Measurements from ENCODE around the gene BICD1.
"Not testable (repeated sequence)": the region's sequence is repeated elsewhere in the genome, so short reads cannot be mapped to it uniquely, and the experiment has no call there.

BICD1 gene

DNA sequence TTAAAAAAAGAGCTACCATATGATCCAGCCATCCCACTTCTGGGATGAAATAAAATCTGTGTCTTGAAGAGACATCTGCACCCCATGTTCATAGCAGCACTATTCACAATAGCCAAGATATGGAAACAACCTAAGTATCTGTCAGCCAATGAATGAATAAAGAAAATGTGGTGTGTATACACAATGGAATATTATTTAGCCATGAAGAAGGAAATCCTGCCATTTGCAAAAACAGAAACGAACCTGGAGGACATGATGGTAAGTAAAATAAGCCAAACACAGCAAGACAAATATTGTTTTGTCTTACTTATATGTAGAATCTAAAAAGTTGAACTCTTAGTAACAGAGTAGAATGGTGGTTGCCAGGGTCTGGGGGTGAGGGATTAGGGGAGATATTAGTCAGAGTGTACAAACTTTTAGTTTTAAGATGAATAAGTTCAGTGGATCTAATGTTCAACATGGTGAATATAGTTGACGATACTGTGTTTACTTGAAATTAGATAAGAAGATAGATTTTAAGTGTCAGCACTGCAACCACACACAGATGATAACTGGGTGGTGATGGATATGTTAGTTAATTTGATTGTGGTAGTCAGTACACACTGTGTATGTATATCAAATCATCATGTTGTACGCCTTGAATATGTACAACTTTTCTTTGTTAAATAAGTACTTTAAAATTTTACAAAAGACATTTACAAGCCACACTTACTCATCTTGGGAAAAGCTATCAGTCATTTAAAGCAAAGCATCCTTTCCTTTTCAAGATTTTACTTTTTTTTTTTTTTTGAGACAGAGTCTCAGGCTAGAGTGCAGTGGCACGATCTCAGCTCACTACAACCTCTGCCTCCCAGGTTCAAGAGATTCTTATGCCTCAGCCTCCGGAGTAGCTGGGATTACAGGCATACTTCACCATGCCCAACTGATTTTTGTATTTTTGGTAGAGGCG lies 89.9 kb downstream of the BICD1 start:
- DNase-seq = no peak

DNA sequence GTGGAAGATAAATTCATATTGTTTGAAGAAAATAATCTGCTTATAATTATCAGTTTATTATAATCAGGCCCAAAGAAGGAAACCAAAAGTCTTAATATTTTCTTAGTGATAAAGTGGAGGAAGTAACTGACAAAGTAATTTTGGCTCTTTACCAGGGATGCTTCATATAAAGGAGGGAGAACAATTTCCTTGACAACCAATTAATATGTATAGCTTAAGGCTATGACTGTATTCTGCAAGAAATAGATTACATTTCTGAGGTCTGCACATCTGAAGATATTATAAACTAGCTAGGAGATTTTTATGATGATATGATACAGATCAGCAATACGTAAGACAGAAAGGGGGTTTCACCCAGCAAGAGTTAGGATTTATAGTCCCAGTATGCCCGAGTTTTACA lies 90.8 kb downstream of the BICD1 start:
- no peak for DNase-seq

GRCh38 chr12:32198555-32198954 lies 91.9 kb downstream of the BICD1 start:
- DNase-seq = no peak

GRCh38 chr12:32201096-32201495 lies 94.4 kb downstream of the BICD1 start:
- no peak for DNase-seq

DNA sequence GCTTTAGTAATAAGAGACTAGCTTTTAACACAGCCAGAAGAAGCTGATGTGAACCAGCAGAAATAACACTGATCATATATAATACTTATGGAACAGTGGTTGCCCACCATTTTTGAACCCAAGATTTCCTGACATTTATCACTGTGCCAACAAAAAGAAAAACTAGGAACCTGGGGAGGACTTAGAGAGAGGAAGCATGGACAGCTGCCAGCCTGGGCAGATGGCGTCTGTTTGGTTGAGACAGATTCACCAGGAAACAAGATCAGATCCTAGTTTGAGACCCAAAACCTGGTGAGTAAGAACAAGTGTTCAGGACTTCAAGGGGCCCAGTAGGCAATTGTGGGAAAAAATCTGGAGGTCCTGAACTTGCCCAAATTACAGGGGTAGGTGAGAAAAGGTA lies 95.3 kb downstream of the BICD1 start:
- no peak for DNase-seq

DNA sequence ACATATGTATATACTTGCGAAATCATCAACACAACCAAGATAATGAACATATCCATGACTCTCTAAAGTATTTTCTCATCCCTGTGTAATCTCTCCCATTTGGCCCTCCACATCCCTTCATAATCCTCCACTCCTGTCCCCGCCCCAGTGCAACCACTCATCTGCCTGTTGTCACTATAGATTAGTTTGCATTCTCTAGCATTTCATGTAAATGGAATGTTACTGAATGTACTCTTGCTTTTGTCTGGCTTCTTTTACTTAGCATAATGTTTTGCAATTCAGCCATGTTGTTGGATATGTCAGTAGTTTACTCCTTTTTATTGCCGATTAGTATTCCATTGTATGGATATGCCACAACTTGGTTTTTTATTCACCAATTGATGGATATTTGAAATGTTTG lies 99.1 kb downstream of the BICD1 start:
- no peak for DNase-seq

DNA sequence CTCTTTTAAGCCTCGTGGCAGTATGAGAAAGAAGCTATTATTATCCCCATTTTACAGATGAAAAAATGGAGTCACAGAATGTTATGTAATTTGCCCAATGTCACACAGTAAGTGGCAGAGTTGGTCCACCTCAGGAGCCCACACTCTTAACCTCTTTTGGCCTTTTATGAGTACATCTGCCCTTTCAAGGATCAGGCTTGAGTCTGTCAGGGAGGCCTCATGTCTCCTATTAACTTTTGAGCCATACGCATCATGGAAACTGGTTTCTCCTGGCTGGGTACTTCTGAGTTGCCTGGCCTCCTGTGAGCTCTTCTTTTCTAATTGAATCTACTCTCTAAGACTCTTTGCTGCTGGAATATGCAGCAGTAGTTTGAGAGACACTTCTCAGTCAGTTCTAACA lies 101.7 kb downstream of the BICD1 start:
- DNase-seq = no peak

DNA sequence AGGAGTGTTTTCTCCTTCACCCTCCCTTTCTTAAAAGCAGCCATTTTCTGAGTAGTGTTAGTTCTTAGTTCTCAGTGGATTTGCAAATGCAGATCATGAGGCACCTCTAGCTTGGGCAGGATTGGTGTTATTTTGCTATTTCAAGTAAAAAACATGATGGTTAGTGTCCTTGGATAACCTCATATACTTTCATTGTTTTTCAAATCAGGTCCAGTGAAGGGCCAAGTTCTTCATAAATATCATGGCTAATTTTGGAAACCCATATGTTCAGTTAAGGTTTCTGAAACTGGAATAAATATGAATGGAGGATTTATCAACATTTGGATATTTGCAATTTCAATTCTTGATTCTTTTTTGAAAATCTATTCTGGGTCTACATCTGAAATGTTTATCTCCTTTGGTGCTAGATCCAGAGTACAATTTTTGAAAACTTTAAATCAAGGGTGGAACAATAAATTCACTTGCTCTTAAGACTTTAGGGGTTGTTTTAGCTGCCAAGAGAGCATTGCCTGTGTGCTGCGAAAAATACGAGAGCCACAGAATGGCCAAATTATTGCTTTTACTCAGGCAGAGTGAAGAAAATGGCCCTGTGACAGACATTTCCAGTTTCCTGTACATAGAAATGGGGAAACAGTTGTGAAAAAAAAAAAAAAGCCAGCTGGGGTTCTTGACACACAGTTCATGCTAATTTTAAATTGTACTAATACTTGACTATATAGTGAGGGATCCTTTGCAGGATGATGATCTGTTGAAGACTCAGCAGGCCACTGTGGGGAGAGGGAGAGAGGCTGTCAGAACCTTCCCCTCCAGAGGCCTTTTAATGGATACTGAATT lies 104.6 kb downstream of the BICD1 start:
- DNase-seq = no peak

DNA sequence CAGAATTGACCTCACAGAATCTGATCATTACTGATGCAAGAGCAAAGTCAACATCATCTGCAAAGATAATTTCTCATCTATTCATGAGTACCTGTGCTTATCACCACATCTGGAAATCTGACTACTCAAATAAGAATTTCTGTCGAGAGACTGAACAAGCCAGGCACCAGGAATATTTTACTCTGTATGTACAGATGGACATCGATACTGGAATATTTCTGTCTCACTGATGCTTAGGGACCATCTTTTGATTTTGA lies 105.2 kb downstream of the BICD1 start:
- DNase-seq = no peak

DNA sequence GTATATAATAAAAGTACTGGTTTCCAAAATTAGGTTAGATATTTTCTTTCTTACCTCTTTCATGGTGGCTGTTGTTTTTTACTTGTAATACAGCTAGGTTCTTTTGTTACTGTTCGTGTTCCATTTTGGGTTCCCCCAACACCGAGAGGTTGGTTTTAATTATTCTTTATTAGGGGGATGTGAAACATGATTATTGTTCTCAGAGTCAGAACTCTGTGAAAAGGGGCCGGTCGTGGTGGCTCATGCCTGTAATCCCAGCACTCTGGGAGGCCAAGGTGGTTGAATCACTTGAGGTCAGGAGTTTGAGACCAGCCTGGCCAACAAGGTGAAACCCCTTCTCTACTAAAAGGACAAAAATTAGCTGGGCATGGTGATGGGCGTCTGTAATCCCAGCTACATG lies 108.1 kb downstream of the BICD1 start:
- DNase-seq = no peak

GRCh38 chr12:32217354-32218310 lies 111.0 kb downstream of the BICD1 start:
- no peak for DNase-seq

DNA sequence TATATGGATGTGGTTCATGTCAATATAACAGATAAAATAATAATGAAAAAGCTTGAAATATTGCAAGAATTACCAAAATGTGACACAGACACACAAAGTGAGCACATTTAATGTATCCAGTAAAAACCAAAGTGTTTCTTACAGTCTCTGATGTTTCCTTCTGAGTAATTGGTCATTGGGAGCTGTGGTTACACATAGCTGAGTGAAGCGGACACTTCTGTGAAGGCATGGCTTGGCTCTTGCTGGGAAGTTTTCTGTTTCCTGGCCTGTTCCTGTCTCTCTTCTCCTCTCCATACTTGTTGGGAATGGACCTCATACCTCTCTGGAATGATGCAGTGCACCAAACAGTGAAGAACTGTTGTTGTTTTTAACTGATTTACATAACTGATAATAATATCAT lies 117.3 kb downstream of the BICD1 start:
- no peak for DNase-seq

DNA sequence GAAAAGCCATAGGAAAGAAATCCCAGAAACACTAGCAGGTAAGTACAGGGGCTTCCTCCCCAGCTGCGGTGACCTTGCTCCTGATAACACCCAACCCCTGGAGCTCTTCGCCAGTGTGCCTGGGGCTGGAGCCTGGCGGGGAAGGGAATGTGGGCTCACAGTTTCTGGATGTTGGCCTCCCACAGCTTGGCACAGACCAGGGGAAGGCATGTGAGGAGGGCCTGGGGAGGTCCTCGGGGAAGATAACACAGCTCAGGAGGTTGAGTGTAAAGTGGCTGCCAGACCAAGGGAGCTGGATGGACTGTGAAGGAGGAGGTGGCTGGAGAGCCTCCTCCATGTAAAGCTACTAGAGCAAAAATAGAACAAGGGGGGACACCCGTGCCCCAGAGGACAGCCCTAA lies 120.1 kb downstream of the BICD1 start:
- no peak for DNase-seq

DNA sequence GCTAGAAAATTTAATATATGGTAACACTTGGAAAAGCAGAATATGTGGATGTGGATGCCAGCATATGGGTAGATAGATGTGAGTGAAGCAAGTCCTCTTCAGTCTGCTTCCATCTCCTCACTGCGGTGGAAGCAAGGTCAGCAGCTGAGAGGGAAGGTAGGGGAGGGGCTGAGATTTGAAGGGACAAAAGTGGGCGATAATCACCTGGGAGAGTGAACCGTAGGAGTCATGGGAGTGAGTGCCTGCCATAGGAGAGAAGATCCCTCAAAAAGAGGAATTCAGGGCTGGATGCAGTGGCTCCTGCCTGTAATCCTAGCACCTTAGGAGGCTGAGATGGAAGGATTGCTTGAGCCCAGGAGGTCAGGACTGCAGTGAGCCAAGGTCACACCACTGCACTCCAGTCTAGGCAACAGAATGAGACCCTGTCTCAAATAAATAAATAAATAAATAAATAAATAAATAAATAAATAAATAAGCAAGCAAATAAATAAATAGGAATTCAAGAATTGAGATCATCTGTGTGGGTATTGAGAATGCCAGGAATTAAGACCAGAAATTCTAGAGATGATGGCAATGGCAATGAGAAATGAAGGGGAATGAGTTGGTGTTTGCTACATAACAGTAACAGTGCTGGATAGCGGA lies 123.4 kb downstream of the BICD1 start:
- DNase-seq = no peak

DNA sequence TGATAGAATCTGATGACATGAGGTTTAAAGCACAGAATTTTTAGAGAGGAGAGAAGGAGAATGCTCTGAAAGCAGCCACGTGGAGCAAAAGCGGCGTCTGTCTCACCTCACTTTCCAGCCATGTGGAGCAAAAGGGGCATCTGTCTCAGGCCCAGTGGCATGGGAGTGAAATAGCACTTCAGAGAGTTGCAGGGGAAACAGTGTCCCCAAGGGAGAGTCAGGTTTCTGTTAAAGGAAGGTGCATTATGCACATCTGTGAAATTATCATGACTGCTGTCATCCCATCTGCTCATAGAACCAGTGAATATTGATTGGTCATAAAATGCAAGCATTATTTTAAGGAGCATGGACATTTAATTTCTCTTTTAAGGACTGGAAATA lies 124.0 kb downstream of the BICD1 start:
- no peak for DNase-seq

- DNase-seq = not testable (repeated sequence)
Measured at GRCh38 chr12:32231361-32231760, 124.7 kb downstream of the BICD1 start.

DNA sequence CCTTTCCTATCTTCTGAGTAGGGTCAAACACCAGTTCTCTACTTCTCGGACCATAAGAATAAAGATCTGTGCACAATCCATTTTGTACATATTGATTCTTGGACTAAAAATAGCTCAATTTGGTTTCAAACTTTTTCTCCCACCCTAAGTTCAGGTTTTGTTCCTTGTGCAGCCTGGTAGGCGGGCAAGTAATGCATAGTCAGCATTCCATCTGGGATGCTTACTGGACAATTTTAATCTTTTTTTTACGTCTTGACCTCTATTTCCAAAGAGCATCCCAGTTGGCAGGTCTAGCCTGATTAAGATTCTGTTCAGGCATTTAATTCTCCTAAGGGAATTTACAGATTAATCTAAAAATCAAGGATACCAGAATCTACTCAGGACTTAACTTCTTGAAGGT lies 126.9 kb downstream of the BICD1 start:
- DNase-seq = no peak

DNA sequence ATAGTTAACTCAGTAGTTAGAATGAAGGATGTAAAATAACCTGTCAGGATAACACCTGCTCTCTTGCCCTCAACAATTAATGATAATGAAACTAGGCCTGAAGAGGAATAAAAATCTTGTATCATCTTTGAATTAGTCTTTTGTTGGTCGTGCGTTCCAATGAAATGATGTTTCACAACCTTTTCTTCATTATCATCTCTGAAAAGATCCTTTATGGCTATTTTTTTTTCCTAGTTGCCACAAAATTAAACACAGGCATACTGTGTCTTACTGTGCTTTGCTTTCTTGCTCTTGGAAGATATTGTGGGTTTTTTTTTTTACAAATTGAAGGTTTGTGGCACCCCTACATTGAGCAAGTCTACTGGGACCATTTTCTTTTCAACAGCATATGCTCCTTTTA lies 128.6 kb downstream of the BICD1 start:
- DNase-seq = no peak

- no peak for DNase-seq
Measured at GRCh38 chr12:32240162-32240561, 133.5 kb downstream of the BICD1 start.

DNA sequence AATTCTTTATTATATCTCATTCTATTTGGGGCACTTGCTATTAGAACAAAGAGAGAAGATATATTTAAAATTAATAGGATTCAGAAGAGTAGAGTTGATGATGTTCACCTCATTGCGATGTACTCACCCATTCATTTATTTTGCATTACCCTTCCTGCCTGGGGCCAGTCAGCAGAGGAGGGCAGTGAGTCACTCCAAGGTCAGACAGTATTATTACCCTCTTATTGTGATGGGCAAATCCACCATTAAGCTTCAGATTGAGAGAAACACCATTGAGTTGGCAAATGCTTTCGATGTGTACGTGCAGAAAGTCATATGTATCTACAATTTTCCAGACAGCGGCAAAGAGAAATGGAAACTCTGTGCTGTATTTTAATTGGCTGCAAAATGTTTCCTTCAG lies 134.2 kb downstream of the BICD1 start:
- DNase-seq = no peak

- DNase-seq = no peak
Measured at GRCh38 chr12:32242641-32243040, 136.0 kb downstream of the BICD1 start.

DNA sequence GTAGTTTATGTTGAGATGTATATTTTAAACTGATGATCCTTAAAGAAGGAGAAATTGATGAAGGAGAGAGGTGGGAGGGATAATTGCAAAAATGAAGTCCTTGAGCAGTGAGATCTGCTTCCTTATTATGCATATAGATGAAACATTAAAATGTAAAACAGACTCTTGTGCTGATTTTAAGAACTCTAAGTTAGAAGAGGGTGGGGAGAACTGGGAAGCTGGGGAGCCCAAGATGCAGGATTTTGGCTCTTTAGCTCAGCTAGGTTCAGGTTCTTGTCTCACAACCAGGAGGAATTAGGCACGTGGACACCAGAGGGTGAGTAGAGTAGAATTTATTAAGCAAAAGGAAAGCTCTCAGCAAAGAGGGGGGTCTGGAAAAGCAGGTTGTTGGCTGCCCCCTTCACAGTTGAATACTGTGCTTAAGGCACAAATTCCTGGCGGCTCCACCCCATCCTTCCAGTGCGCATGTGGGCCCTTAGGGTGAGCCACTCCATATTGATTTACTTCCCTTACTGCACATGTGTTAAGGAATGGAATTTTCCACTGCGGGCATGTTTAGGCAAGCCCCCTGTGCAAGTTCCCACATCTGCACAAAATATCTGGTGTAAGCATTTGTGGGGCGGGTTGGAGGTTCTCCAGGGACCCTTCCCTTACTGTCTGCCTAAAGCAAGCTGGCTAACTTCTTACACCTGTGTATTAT lies 141.9 kb downstream of the BICD1 start:
- no peak for DNase-seq
